Astrocyte (in vitro differentiated cells and primary cell): ENCODE results near the gene TOGARAM2.

ENCODE experiments used
- EZH2 ChIP-seq: IDR thresholded peaks from 2 replicates; pipeline ENCODE4 v1.6.1; 2012; ENCODE audit warnings: mild to moderate bottlenecking, low read length, inconsistent platforms; ENCODE audit not compliant: insufficient read depth
- TF ChIP-seq, protein P1 (sequence below): IDR thresholded peaks from 2 replicates; pipeline ENCODE4 v1.5.1; 2011; ENCODE audit warnings: low read depth, mild to moderate bottlenecking, inconsistent platforms, low read length, moderate library complexity; ENCODE audit not compliant: insufficient read depth

DNA sequence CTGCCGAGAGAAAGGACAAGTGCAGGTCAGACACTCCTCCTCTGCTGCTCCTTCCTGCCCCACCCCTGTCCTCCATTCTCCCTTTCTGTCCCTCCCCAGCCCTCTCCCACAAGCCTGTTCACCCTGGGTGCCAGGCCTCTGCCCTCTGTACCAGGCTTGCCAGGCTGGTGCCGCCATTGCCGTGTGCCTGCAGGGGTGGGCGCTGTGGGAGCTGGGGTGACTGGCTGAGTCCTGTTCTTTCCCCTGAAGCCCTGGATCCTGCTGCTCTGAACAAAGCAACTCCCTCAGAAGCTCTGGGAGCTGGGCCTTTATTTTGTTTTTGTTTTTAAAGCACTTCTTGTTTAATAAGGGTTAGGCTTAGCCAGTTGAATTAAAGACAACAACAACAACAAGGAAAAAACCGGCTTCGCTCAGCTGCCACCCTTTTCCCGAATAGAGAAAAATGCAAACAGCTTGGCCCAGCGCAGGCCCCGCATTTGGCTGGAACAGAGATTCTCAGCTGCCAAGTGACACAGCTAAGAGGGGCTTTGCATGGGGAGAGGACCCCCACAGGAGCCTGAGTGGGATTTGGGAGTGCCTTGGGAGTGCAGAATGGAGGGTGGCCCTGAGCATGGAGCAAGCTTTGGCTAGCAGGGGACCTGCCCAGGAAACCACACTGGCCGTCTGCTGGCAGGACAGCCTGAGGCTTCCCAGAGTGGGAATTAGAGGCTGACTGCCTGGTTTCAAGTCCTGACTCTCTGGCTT, 84.1 kb downstream of the TOGARAM2 start:
- TF ChIP-seq EZH2, result no peak
- TF ChIP-seq, protein P1, sequence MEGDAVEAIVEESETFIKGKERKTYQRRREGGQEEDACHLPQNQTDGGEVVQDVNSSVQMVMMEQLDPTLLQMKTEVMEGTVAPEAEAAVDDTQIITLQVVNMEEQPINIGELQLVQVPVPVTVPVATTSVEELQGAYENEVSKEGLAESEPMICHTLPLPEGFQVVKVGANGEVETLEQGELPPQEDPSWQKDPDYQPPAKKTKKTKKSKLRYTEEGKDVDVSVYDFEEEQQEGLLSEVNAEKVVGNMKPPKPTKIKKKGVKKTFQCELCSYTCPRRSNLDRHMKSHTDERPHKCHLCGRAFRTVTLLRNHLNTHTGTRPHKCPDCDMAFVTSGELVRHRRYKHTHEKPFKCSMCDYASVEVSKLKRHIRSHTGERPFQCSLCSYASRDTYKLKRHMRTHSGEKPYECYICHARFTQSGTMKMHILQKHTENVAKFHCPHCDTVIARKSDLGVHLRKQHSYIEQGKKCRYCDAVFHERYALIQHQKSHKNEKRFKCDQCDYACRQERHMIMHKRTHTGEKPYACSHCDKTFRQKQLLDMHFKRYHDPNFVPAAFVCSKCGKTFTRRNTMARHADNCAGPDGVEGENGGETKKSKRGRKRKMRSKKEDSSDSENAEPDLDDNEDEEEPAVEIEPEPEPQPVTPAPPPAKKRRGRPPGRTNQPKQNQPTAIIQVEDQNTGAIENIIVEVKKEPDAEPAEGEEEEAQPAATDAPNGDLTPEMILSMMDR, result no peak
